GM19452 (cell line): ENCODE results near the gene SPPL2B.

ENCODE experiments used
- ATAC-seq: cut with Tn5 transposase; IDR thresholded peaks from one replicate; pipeline ENCODE4 v1.9.1; 2021; ENCODE audit not compliant: unreplicated experiment

Gene SPPL2B

GRCh38 chr19:2296141-2296540, 32.3 kb upstream of the SPPL2B start:
- no peak for ATAC-seq

GRCh38 chr19:2300533-2300932, 28.0 kb upstream of the SPPL2B start:
- no peak for ATAC-seq

GRCh38 chr19:2302319-2303210, 25.9 kb upstream of the SPPL2B start:
- no peak for ATAC-seq

GRCh38 chr19:2303211-2303798, 25.2 kb upstream of the SPPL2B start:
- ATAC-seq: no peak

GRCh38 chr19:2305452-2306280, 22.8 kb upstream of the SPPL2B start:
- ATAC-seq: no peak

GRCh38 chr19:2306281-2306806, 22.1 kb upstream of the SPPL2B start:
- no peak for ATAC-seq

- no peak for ATAC-seq
Observed at GRCh38 chr19:2306971-2307370, 21.5 kb upstream of the SPPL2B start.

GRCh38 chr19:2307518-2308012, 20.9 kb upstream of the SPPL2B start:
- no peak for ATAC-seq

- no peak for ATAC-seq
Observed at GRCh38 chr19:2308114-2308556, 20.3 kb upstream of the SPPL2B start, which contains the start of gene LINGO3. Gene LINGO3, minus strand, starts transcription at chr19:2308154. Its CDS starts 16,378 bp downstream, at chr19:2291776.

GRCh38 chr19:2309734-2310362, 18.6 kb upstream of the SPPL2B start:
- no peak for ATAC-seq

GRCh38 chr19:2311093-2311492, 17.4 kb upstream of the SPPL2B start:
- no peak for ATAC-seq

- ATAC-seq: no peak
Observed at GRCh38 chr19:2312820-2313501, 15.5 kb upstream of the SPPL2B start.

- ATAC-seq: no peak
Observed at GRCh38 chr19:2315121-2315817, 13.2 kb upstream of the SPPL2B start.

GRCh38 chr19:2315818-2316353, 12.6 kb upstream of the SPPL2B start:
- no peak for ATAC-seq

- no peak for ATAC-seq
Observed at GRCh38 chr19:2317300-2317699, 11.2 kb upstream of the SPPL2B start.

GRCh38 chr19:2317756-2318155, 10.7 kb upstream of the SPPL2B start:
- no peak for ATAC-seq

- no peak for ATAC-seq
Observed at GRCh38 chr19:2318923-2319322, 9.6 kb upstream of the SPPL2B start.

- no peak for ATAC-seq
Observed at GRCh38 chr19:2319551-2319950, 8.9 kb upstream of the SPPL2B start.

- no peak for ATAC-seq
Observed at GRCh38 chr19:2320049-2320448, 8.4 kb upstream of the SPPL2B start.
